AG08395 (cell line): Measurements from ENCODE around the gene ANXA5.

Source experiments
- DNase-seq: peaks from one replicate; pipeline ENCODE4 v3.0.0; 2012; ENCODE audit warnings: mixed read lengths, low spot score

ANXA5 gene

GRCh38 chr4:121642876-121643585 lies 53.7 kb downstream of the ANXA5 start:
- no peak for DNase-seq

- no peak for DNase-seq
Measured at GRCh38 chr4:121642292-121642691, 54.5 kb downstream of the ANXA5 start.

- no peak for DNase-seq
Measured at GRCh38 chr4:121633653-121634052, 63.1 kb downstream of the ANXA5 start.

- no peak for DNase-seq
Measured at GRCh38 chr4:121632636-121633035, 64.1 kb downstream of the ANXA5 start.
